Measurements from ENCODE around the gene AMACR. TPM values are rescaled to one million over a fixed set of nuclear protein-coding genes. Genes with fewer than 3 reads are reported as not detected.

Gene AMACR
- total RNA-seq, 3 donors from 2014 or later (not counting 1 experiment from before 2014, with no cell fraction given): 2.7 to 3.8 (median 2.9) TPM

DNA sequence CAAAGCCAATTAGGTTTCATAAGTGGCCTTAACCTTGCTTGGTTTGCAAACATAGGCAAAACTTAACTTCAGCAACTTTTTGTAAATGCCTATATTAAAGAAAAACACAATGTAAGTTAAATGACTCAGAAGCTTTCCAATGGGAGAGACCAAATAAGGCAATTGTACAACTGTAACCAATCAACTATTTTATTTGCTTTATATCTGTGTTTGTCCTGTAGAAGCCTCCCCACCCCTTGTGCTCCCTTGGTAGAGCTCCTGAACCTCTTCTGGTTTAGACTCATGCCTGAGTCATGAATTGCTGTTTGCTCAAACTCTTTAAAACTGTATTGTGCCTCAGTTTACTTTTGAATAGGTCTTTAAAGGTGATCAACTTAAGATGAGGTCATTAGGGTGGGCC, 38.1 kb upstream of the AMACR start:
- peak overlapping the region; percentile 70 for H3K4me3 Mint-ChIP-seq

DNA sequence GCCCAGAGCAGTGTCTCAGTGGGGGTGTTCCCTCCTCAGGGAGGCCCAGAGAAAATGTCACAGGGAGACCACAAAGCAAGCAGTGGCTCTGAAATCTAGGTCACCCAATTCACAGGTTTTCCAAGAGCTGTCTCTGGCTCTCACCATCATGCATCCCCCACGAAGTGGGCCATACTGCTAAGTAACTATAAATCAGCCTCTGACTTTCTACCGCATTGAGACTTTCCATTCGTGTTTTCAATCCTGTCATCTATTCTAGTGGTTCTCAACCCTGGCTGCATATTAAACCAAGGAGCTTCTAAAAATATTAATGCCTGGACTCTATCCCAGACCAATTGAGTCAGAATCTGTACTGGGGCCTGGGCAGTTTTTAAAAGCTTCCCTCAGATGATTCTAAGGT, 37.2 kb upstream of the AMACR start:
- Mint-ChIP-seq H3K4me1 (peaks cover 70 to 84% of the 10 kb centered on the region in 2 donors), H3K27ac (peak overlapping the region; percentile 89 to 93), H3K36me3 (no peaks in the 10 kb centered on the region), H3K4me3 (peak overlapping the region; percentile 80), H3K27me3 (ENCODE audit: low read depth in 2 of 2) (no peaks in the 10 kb centered on the region), H3K9me3 (no peaks in the 10 kb centered on the region)
- H3K27ac ChIP-seq (ENCODE audit: low read length): peak overlapping the region; percentile 62
- peak; percentile 87 to 92 (median 88) for ATAC-seq
- intact Hi-C loops (cut with micrococcal nuclease): loop anchor here (1.0 kb wide), 1 partner anchor 37 kb away; the partner anchor contains the start of gene AMACR
- no peaks in the 10 kb centered on the region for H3K36me3 ChIP-seq (ENCODE audit: control insufficient read depth, insufficient read depth, low read length)
- 39% methylated on average over 3 of the region's 3 CpGs for WGBS (ENCODE audit: insufficient coverage)
- TF ChIP-seq, protein P1, sequence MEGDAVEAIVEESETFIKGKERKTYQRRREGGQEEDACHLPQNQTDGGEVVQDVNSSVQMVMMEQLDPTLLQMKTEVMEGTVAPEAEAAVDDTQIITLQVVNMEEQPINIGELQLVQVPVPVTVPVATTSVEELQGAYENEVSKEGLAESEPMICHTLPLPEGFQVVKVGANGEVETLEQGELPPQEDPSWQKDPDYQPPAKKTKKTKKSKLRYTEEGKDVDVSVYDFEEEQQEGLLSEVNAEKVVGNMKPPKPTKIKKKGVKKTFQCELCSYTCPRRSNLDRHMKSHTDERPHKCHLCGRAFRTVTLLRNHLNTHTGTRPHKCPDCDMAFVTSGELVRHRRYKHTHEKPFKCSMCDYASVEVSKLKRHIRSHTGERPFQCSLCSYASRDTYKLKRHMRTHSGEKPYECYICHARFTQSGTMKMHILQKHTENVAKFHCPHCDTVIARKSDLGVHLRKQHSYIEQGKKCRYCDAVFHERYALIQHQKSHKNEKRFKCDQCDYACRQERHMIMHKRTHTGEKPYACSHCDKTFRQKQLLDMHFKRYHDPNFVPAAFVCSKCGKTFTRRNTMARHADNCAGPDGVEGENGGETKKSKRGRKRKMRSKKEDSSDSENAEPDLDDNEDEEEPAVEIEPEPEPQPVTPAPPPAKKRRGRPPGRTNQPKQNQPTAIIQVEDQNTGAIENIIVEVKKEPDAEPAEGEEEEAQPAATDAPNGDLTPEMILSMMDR (IDR thresholded peaks at IDR 0.05): no peak
- H3K4me3 ChIP-seq (ENCODE audit: low read length): no peak overlapping the region
- no peaks in the 10 kb centered on the region for H3K27me3 ChIP-seq (ENCODE audit: control insufficient read depth, insufficient read depth, low read length)
- peaks cover 37% of the 10 kb centered on the region for H3K4me1 ChIP-seq (ENCODE audit: control insufficient read depth, insufficient read depth, low read length)
- H3K9me3 ChIP-seq (ENCODE audit: control insufficient read depth, insufficient read depth, low read length): no peaks in the 10 kb centered on the region
- peak; percentile 29 to 38 for DNase-seq

More for the DNA sequence above, 38.1 kb upstream of the AMACR start:
- Histone ChIP-seq H3K4me1 (ENCODE audit: control insufficient read depth, insufficient read depth, low read length) (peaks cover 37% of the 10 kb centered on the region), H3K4me3 (ENCODE audit: low read length) (no peak overlapping the region), H3K36me3 (ENCODE audit: control insufficient read depth, insufficient read depth, low read length) (peaks cover 3% of the 10 kb centered on the region), H3K27ac (ENCODE audit: low read length) (no peak overlapping the region), H3K9me3 (ENCODE audit: control insufficient read depth, insufficient read depth, low read length) (no peaks in the 10 kb centered on the region), H3K27me3 (ENCODE audit: control insufficient read depth, insufficient read depth, low read length) (no peaks in the 10 kb centered on the region)
- Mint-ChIP-seq H3K9me3 (no peaks in the 10 kb centered on the region), H3K27ac (peak overlapping the region; percentile 89 to 93), H3K36me3 (peaks cover 6% of the 10 kb centered on the region), H3K4me1 (peaks cover 69 to 85% of the 10 kb centered on the region in 2 donors), H3K27me3 (ENCODE audit: low read depth in 2 of 2) (no peaks in the 10 kb centered on the region)
- ATAC-seq (no peak), DNase-seq (no peak)
- intact Hi-C loops (cut with micrococcal nuclease): loop anchor here (1.0 kb wide), 1 partner anchor 38 kb away; the partner anchor contains the start of gene AMACR
- TF ChIP-seq, protein P1 (IDR thresholded peaks at IDR 0.05): no peak

DNA sequence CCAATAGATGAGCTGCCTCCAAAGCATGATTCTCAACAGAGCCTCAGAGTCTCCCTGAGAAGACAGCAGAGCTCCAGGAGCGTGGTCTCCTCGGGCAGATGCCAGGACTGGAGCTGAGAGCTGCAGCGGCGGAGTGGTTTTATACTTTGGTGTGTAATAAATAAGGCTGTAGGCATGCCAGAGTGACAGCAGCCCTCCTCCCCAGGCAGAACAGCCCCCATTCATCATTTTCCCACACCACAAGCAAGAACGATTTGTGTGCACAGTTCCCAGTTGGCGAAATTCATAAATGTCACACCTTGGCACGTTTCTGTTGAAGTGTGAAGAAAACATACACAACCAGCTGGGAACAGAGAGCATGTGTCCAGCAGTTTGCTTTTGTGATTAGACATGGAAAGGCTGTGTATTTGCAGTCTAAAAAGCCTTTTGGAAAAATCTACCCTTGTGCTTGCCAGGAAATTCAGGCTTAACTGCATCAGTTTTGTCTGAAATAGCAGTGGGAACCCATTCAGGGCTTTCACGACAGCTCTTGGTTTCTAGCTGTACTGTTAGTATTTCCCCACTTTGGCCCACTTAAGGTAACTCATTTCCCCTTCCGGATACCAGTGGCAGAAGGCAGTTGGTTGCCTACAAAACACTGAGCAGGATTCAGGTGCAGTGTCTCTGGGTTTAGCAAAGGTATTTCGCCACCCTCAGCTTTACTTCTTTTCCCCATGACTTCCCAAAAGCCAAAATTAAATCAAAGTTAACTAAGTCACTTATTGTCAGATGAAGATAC, 35.4 kb upstream of the AMACR start, which contains the start of gene C1QTNF3:
Gene C1QTNF3 (minus strand): TSS at position 115 of the 778 bp plus-strand sequence. CDS start 88 bp downstream, at position 27.
- peak within 1 kb of the TSS; percentile 62 for H3K27ac ChIP-seq (ENCODE audit: low read length)
- 42% methylated on average over 10 of the region's 10 CpGs for WGBS (ENCODE audit: insufficient coverage)
- peak; percentile 17 to 47 (median 45) for ATAC-seq
- no peaks in the 10 kb centered on the region for H3K27me3 Mint-ChIP-seq (ENCODE audit: low read depth in 2 of 2)
- peak within 1 kb of the TSS; percentile 89 to 93 for H3K27ac Mint-ChIP-seq
- H3K4me3 Mint-ChIP-seq: peak within 1 kb of the TSS; percentile 80
- DNase-seq: peak in 1 of 2 donors; percentile 9
- H3K4me1 Mint-ChIP-seq: peaks cover 70 to 76% of the 10 kb centered on the region in 2 donors
- H3K36me3 Mint-ChIP-seq: no peaks in the 10 kb centered on the region
- intact Hi-C loops (cut with micrococcal nuclease): no loop called here
- H3K9me3 Mint-ChIP-seq: no peaks in the 10 kb centered on the region
- no peak within 1 kb of the TSS for H3K4me3 ChIP-seq (ENCODE audit: low read length)
- TF ChIP-seq, protein P1 (IDR thresholded peaks at IDR 0.05): no peak
- no peaks in the 10 kb centered on the region for H3K36me3 ChIP-seq (ENCODE audit: control insufficient read depth, insufficient read depth, low read length)
- peaks cover 37% of the 10 kb centered on the region for H3K4me1 ChIP-seq (ENCODE audit: control insufficient read depth, insufficient read depth, low read length)
- no peaks in the 10 kb centered on the region for H3K27me3 ChIP-seq (ENCODE audit: control insufficient read depth, insufficient read depth, low read length)
- no peaks in the 10 kb centered on the region for H3K9me3 ChIP-seq (ENCODE audit: control insufficient read depth, insufficient read depth, low read length)

All from natural killer cell (primary cell).